ENCODE measurements around the gene CACNB1.
A peak's percentile ranks its signal among the peaks of the same experiment; 100 is the strongest.

CACNB1 gene

DNA sequence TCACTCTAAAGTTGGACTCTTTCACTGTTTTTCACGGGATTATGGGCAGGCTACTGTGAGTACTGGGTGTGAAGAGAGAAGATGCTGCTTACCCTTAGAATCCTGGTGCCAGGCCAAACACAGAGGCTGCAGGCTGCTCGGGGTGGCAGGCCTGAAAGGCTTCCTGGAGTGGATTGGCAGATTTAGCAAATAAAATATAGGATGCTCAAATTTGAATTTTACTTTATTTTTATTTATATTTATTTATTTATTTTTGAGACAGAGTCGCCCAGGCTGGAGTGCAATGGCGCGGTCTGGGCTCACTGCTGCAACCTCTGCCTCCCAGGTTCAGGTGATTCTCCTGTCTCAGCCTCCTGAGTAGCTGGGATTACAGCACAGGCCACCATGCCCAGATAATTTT is 43.2 kb upstream of the CACNB1 start:
- Histone ChIP-seq H3K27ac (no peak overlapping the region), H3K27me3 (peaks cover 33% of the 10 kb centered on the region), H3K9me3 (no peaks in the 10 kb centered on the region), H3K4me3 (ENCODE audit: low read depth in 1 of 2, low read length in 1 of 2) (no peak overlapping the region), H3K4me1 (ENCODE audit: control insufficient read depth in 1 of 2, insufficient read depth in 1 of 2, low read depth in 1 of 2, low read length in 1 of 2) (peaks cover 4 to 6% of the 10 kb centered on the region in 2 experiments), H3K36me3 (no peaks in the 10 kb centered on the region)
- TF ChIP-seq, protein P1, sequence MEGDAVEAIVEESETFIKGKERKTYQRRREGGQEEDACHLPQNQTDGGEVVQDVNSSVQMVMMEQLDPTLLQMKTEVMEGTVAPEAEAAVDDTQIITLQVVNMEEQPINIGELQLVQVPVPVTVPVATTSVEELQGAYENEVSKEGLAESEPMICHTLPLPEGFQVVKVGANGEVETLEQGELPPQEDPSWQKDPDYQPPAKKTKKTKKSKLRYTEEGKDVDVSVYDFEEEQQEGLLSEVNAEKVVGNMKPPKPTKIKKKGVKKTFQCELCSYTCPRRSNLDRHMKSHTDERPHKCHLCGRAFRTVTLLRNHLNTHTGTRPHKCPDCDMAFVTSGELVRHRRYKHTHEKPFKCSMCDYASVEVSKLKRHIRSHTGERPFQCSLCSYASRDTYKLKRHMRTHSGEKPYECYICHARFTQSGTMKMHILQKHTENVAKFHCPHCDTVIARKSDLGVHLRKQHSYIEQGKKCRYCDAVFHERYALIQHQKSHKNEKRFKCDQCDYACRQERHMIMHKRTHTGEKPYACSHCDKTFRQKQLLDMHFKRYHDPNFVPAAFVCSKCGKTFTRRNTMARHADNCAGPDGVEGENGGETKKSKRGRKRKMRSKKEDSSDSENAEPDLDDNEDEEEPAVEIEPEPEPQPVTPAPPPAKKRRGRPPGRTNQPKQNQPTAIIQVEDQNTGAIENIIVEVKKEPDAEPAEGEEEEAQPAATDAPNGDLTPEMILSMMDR (IDR thresholded peaks at IDR 0.05): no peak

- TF ChIP-seq, protein P1 (IDR thresholded peaks at IDR 0.05): peak; percentile 10
- Histone ChIP-seq H3K9me3 (no peaks in the 10 kb centered on the region), H3K36me3 (no peaks in the 10 kb centered on the region), H3K4me1 (ENCODE audit: control insufficient read depth in 1 of 2, insufficient read depth in 1 of 2, low read depth in 1 of 2, low read length in 1 of 2) (peaks cover 4 to 5% of the 10 kb centered on the region in 2 experiments), H3K4me3 (ENCODE audit: low read depth in 1 of 2, low read length in 1 of 2) (no peak overlapping the region), H3K27me3 (peaks cover 33% of the 10 kb centered on the region), H3K27ac (no peak overlapping the region)
Observed at GRCh38 chr17:39239640-39240314, 42.3 kb upstream of the CACNB1 start.

- Histone ChIP-seq H3K9me3 (no peaks in the 10 kb centered on the region), H3K27ac (no peak overlapping the region), H3K4me1 (ENCODE audit: control insufficient read depth in 1 of 2, insufficient read depth in 1 of 2, low read depth in 1 of 2, low read length in 1 of 2) (no peaks in the 10 kb centered on the region), H3K27me3 (peaks cover 29% of the 10 kb centered on the region), H3K36me3 (no peaks in the 10 kb centered on the region), H3K4me3 (ENCODE audit: low read depth in 1 of 2, low read length in 1 of 2) (no peak overlapping the region)
- TF ChIP-seq, protein P1 (IDR thresholded peaks at IDR 0.05): no peak
Observed at GRCh38 chr17:39238311-39238972, 41.0 kb upstream of the CACNB1 start.

DNA sequence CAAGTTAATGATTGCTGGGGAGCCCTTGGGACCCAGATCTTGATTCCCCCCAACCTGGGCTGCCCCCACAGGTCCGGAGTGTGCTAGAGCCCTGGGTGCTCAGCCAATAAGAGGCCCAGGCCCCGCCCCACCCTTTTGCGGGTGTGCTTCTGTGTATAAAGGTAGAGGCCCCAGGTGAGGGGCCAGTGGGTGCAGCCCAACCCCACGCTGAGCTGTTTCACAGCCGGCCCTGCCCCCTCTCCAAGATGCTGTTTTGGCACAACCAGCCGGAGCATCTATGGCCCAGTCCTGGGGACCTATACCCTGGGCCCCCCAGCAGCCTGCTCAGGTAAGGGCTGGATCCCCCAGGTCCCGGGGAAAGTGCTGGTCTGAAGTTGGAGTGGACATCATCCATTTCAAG is 40.1 kb upstream of the CACNB1 start:
- Histone ChIP-seq H3K4me1 (ENCODE audit: control insufficient read depth in 1 of 2, insufficient read depth in 1 of 2, low read depth in 1 of 2, low read length in 1 of 2) (no peaks in the 10 kb centered on the region), H3K9me3 (no peaks in the 10 kb centered on the region), H3K36me3 (no peaks in the 10 kb centered on the region), H3K27me3 (peaks cover 37% of the 10 kb centered on the region), H3K4me3 (ENCODE audit: low read depth in 1 of 2, low read length in 1 of 2) (no peak overlapping the region), H3K27ac (no peak overlapping the region)
- TF ChIP-seq, protein P1 (IDR thresholded peaks at IDR 0.05): no peak

GRCh38 chr17:39236981-39237441 is 39.5 kb upstream of the CACNB1 start:
- Histone ChIP-seq H3K36me3 (no peaks in the 10 kb centered on the region), H3K4me3 (ENCODE audit: low read depth in 1 of 2, low read length in 1 of 2) (no peak overlapping the region), H3K27me3 (peaks cover 43% of the 10 kb centered on the region), H3K27ac (no peak overlapping the region), H3K4me1 (ENCODE audit: control insufficient read depth in 1 of 2, insufficient read depth in 1 of 2, low read depth in 1 of 2, low read length in 1 of 2) (no peaks in the 10 kb centered on the region), H3K9me3 (no peaks in the 10 kb centered on the region)
- TF ChIP-seq, protein P1 (IDR thresholded peaks at IDR 0.05): no peak
